HepG2 (cell line): ENCODE measurements around the gene RTBDN. TPM values are rescaled to one million over a fixed set of nuclear protein-coding genes. Genes with fewer than 3 reads are reported as not detected.
A peak's percentile ranks its signal among the peaks of the same experiment; 100 is the strongest.

Source experiments
- CBFB ChIP-seq: sonication (generic); formaldehyde crosslinking; IDR thresholded peaks from 2 replicates; pipeline ENCODE4 v1.4.0; 2020; ENCODE audit warnings: missing genetic modification reagents
- CBX2 ChIP-seq, 2 experiments: fragments of 200-600 bp in 1 of 2; sonication (generic); formaldehyde crosslinking in 1 of 2; IDR thresholded peaks; 2 replicates each; pipeline versions ENCODE4 v1.7.0 to v1.8.1; 2018 to 2022; ENCODE audit warnings: low read depth in 2 of 2, low read length in 1 of 2, mild to moderate bottlenecking in 1 of 2, missing genetic modification reagents in 1 of 2
- CHCHD3 ChIP-seq: sonication (generic); formaldehyde crosslinking; IDR thresholded peaks from 2 replicates; pipeline ENCODE4 v1.8.0; 2022; ENCODE audit warnings: mild to moderate bottlenecking, missing genetic modification reagents, moderate library complexity
- HNF1B ChIP-seq: sonication (generic); formaldehyde crosslinking; IDR thresholded peaks from 2 replicates; pipeline ENCODE4 v1.5.1; 2020; ENCODE audit warnings: mild to moderate bottlenecking, moderate library complexity, missing genetic modification reagents
- HNRNPK ChIP-seq: fragments of 200-400 bp; formaldehyde crosslinking; IDR thresholded peaks from 2 replicates; pipeline ENCODE4 v1.6.1; 2018; ENCODE audit warnings: low read length, low read depth, moderate library complexity, mild to moderate bottlenecking; ENCODE audit not compliant: poor library complexity, severe bottlenecking
- HOXA5 ChIP-seq: sonication (generic); formaldehyde crosslinking; IDR thresholded peaks from 2 replicates; pipeline ENCODE4 v1.4.0; 2020; ENCODE audit warnings: missing genetic modification reagents
- IRF2 ChIP-seq: IDR thresholded peaks from 2 replicates; pipeline ENCODE4 v1.6.1; 2018; ENCODE audit warnings: missing genetic modification reagents, missing compliant biosample characterization
- KDM2A ChIP-seq: sonication (generic); formaldehyde crosslinking; IDR thresholded peaks from 2 replicates; pipeline ENCODE4 v1.4.0; 2020; ENCODE audit warnings: low read depth, missing genetic modification reagents, borderline replicate concordance
- MED13 ChIP-seq: sonication (generic); formaldehyde crosslinking; IDR thresholded peaks from 2 replicates; pipeline ENCODE4 v1.5.0; 2020; ENCODE audit warnings: missing genetic modification reagents
- MXI1 ChIP-seq: IDR thresholded peaks from 3 replicates; pipeline ENCODE4 v1.6.1; 2012; ENCODE audit warnings: low read depth, low read length, inconsistent platforms, borderline replicate concordance
- MYC ChIP-seq: sonication (generic); formaldehyde crosslinking; IDR thresholded peaks from 2 replicates; pipeline ENCODE4 v1.9.0; 2021; ENCODE audit warnings: missing genetic modification reagents, borderline replicate concordance
- PATZ1 ChIP-seq: sonication (generic); formaldehyde crosslinking; IDR thresholded peaks from 2 replicates; pipeline ENCODE4 v1.4.0; 2020; ENCODE audit warnings: missing genetic modification reagents
- PTBP1 ChIP-seq: fragments of 200-400 bp; formaldehyde crosslinking; IDR thresholded peaks from 2 replicates; pipeline ENCODE4 v1.6.1; 2018; ENCODE audit warnings: low read length, low read depth; ENCODE audit not compliant: poor library complexity, severe bottlenecking
- STAT5B ChIP-seq: sonication (generic); formaldehyde crosslinking; IDR thresholded peaks from 2 replicates; pipeline ENCODE4 v1.4.0; 2020; ENCODE audit warnings: missing genetic modification reagents
- TARDBP ChIP-seq: sonication (generic); formaldehyde crosslinking; IDR thresholded peaks from 2 replicates; pipeline ENCODE4 v1.8.0; 2022; ENCODE audit warnings: mild to moderate bottlenecking, missing genetic modification reagents
- TFDP2 ChIP-seq: sonication (generic); formaldehyde crosslinking; IDR thresholded peaks from 2 replicates; pipeline ENCODE4 v1.4.0; 2020; ENCODE audit warnings: missing genetic modification reagents
- ZFX ChIP-seq: sonication (generic); formaldehyde crosslinking; IDR thresholded peaks from 2 replicates; pipeline ENCODE4 v1.4.0; 2020; ENCODE audit warnings: mild to moderate bottlenecking, low read depth, missing genetic modification reagents, moderate library complexity
- ZNF687 ChIP-seq: sonication (generic); formaldehyde crosslinking; IDR thresholded peaks from 2 replicates; pipeline ENCODE4 v1.5.1; 2020; ENCODE audit warnings: mild to moderate bottlenecking, missing genetic modification reagents, moderate library complexity
- ZNF782 ChIP-seq: sonication (generic); formaldehyde crosslinking; IDR thresholded peaks from 2 replicates; pipeline ENCODE4 v1.4.0; 2020; ENCODE audit warnings: missing genetic modification reagents, mild to moderate bottlenecking, borderline replicate concordance
- polyA plus RNA-seq, 8 experiments: library from polyadenylated mRNA; depleted of rRNA in 3 of 8; stranded (reverse) in 7 of 8; unstranded in 1 of 8; fragments of >200 nt; fragmentation: Illumina TruSeq in 4 of 8; extraction: Trizol in 4 of 8; gene quantifications; 2 replicates each; pipeline versions ENCODE4 v1.2.1 to v1.2.3, GENCODE V29; 2011 to 2016; ENCODE audit warnings: low read depth in 4 of 8, missing spikeins in 1 of 8, mixed read lengths in 1 of 8; ENCODE audit not compliant: insufficient read depth in 1 of 8
- total RNA-seq, 5 experiments: library from RNA; depleted of rRNA; stranded (reverse); fragments of >200 nt; fragmentation: Illumina TruSeq; extraction: Trizol; gene quantifications; 2 replicates each; pipeline ENCODE4 v1.2.3, GENCODE V29; 2016; ENCODE audit warnings: low read depth in 1 of 5

Gene RTBDN
- total and polyA plus RNA-seq, 2 of the 13 experiments (the other 11 are each of a cell fraction or from before 2014, with no cell fraction given), result 0.27 to 0.48 TPM

- TF ChIP-seq CBFB (CRISPR knock-in tag) (peak; percentile 90), KDM2A (0 out of 2 replicates have a peak, but pooled peaks have one; percentile 67), CBX2 (IDR thresholded peaks at IDR 0.05; ENCODE audit: low read depth, low read length) (no peak), CBX2 (CRISPR knock-in tag; IDR thresholded peaks at IDR 0.05; ENCODE audit: low read depth) (no peak), ZNF687 (CRISPR knock-in tag) (peak; percentile 51; the same call in 1 of the 2 replicates), ZFX (CRISPR knock-in tag) (peak; percentile 72), ZNF782 (CRISPR knock-in tag) (no peak), STAT5B (CRISPR knock-in tag) (no peak), MXI1 (peak; percentile 43; the same call in 1 of the 3 replicates), PATZ1 (peak; percentile 91), HNRNPK (peak; percentile 28), MYC (0 out of 2 replicates have a peak, but pooled peaks have one; percentile 25), HOXA5 (CRISPR knock-in tag) (0 out of 2 replicates have a peak, but pooled peaks have one; percentile 47), IRF2 (CRISPR knock-in tag) (peak; percentile 57; the same call in 1 of the 2 replicates), PTBP1 (no peak), HNF1B (CRISPR knock-in tag) (peak; percentile 76), CHCHD3 (CRISPR knock-in tag) (no peak), TARDBP (CRISPR knock-in tag) (peak; percentile 51; the same call in 1 of the 2 replicates), TFDP2 (CRISPR knock-in tag) (peak; percentile 49; the same call in 1 of the 2 replicates), MED13 (CRISPR knock-in tag) (no peak)
Observed at GRCh38 chr19:12777217-12778016, 57.0 kb downstream of the RTBDN start (continued).
